HepG2 (cell line): ENCODE data around the gene FFAR2. TPM values are rescaled to one million over a fixed set of nuclear protein-coding genes. Genes with fewer than 3 reads are reported as not detected.
A peak's percentile ranks its signal among the peaks of the same experiment; 100 is the strongest.

Experiments used
- ATF7 ChIP-seq, 2 experiments: fragments of 450-650 bp in 1 of 2; sonication (generic) in 1 of 2; formaldehyde crosslinking in 1 of 2; IDR thresholded peaks; 2 replicates each; pipeline versions ENCODE4 v1.4.0 to v1.6.1; 2016 to 2020; ENCODE audit warnings: antibody characterized with exemption in 1 of 2, mild to moderate bottlenecking in 1 of 2, missing genetic modification reagents in 1 of 2
- HCFC1 ChIP-seq: fragments of 150-350 bp; IDR thresholded peaks from 2 replicates; pipeline ENCODE4 v1.6.1; 2014; ENCODE audit warnings: low read depth, low read length
- IKZF4 ChIP-seq: sonication (generic); formaldehyde crosslinking; IDR thresholded peaks from 2 replicates; pipeline ENCODE4 v1.5.1; 2020; ENCODE audit warnings: borderline replicate concordance, mild to moderate bottlenecking, low read depth, missing genetic modification reagents; ENCODE audit errors: not compliant biosample characterization
- KDM3A ChIP-seq: IDR thresholded peaks from 2 replicates; pipeline ENCODE4 v1.6.1; 2018; ENCODE audit warnings: low read depth, missing compliant biosample characterization
- KLF12 ChIP-seq: sonication (generic); formaldehyde crosslinking; IDR thresholded peaks from 2 replicates; pipeline ENCODE4 v1.4.0; 2020; ENCODE audit warnings: missing genetic modification reagents, borderline replicate concordance
- PAWR ChIP-seq: sonication (generic); formaldehyde crosslinking; IDR thresholded peaks from 2 replicates; pipeline ENCODE4 v1.4.0; 2020; ENCODE audit warnings: missing genetic modification reagents, mild to moderate bottlenecking, borderline replicate concordance
- TARDBP ChIP-seq: sonication (generic); formaldehyde crosslinking; IDR thresholded peaks from 2 replicates; pipeline ENCODE4 v1.8.0; 2022; ENCODE audit warnings: mild to moderate bottlenecking, missing genetic modification reagents
- TBP ChIP-seq: sonication (generic); formaldehyde crosslinking; IDR thresholded peaks from 2 replicates; pipeline ENCODE4 v1.5.0; 2020; ENCODE audit warnings: missing genetic modification reagents
- ZEB1 ChIP-seq: IDR thresholded peaks from 2 replicates; pipeline ENCODE4 v1.6.1; 2012; ENCODE audit warnings: mild to moderate bottlenecking, low read depth, inconsistent platforms; ENCODE audit not compliant: insufficient replicate concordance
- ZNF180 ChIP-seq: sonication (generic); formaldehyde crosslinking; IDR thresholded peaks from 2 replicates; pipeline ENCODE4 v1.4.0; 2020; ENCODE audit warnings: low read depth, missing genetic modification reagents, borderline replicate concordance
- ZNF274 ChIP-seq: sonication (generic); formaldehyde crosslinking; IDR thresholded peaks from 2 replicates; pipeline ENCODE4 v1.5.1; 2020; ENCODE audit warnings: mild to moderate bottlenecking, missing genetic modification reagents
- ZNF382 ChIP-seq: sonication (generic); formaldehyde crosslinking; IDR thresholded peaks from 2 replicates; pipeline ENCODE4 v1.5.0; 2020; ENCODE audit warnings: missing genetic modification reagents, mild to moderate bottlenecking, borderline replicate concordance
- ZNF737 ChIP-seq: sonication (generic); formaldehyde crosslinking; IDR thresholded peaks from 2 replicates; pipeline ENCODE4 v1.5.0; 2020; ENCODE audit warnings: missing genetic modification reagents, mild to moderate bottlenecking, borderline replicate concordance
- ZNF747 ChIP-seq: sonication (generic); formaldehyde crosslinking; IDR thresholded peaks from 2 replicates; pipeline ENCODE4 v1.8.1; 2023; ENCODE audit warnings: missing genetic modification reagents, mild to moderate bottlenecking, borderline replicate concordance
- ZNF775 ChIP-seq: sonication (generic); formaldehyde crosslinking; IDR thresholded peaks from 2 replicates; pipeline ENCODE4 v1.4.0; 2020; ENCODE audit warnings: missing genetic modification reagents, mild to moderate bottlenecking, moderate library complexity, borderline replicate concordance
- ZNF839 ChIP-seq: sonication (generic); formaldehyde crosslinking; IDR thresholded peaks from 2 replicates; pipeline ENCODE4 v1.4.0; 2020; ENCODE audit warnings: missing genetic modification reagents, mild to moderate bottlenecking, borderline replicate concordance
- polyA plus RNA-seq, 8 experiments: library from polyadenylated mRNA; depleted of rRNA in 3 of 8; stranded (reverse) in 7 of 8; unstranded in 1 of 8; fragments of >200 nt; fragmentation: Illumina TruSeq in 4 of 8; extraction: Trizol in 4 of 8; gene quantifications; 2 replicates each; pipeline versions ENCODE4 v1.2.1 to v1.2.3, GENCODE V29; 2011 to 2016; ENCODE audit warnings: low read depth in 4 of 8, missing spikeins in 1 of 8, mixed read lengths in 1 of 8; ENCODE audit not compliant: insufficient read depth in 1 of 8
- total RNA-seq, 5 experiments: library from RNA; depleted of rRNA; stranded (reverse); fragments of >200 nt; fragmentation: Illumina TruSeq; extraction: Trizol; gene quantifications; 2 replicates each; pipeline ENCODE4 v1.2.3, GENCODE V29; 2016; ENCODE audit warnings: low read depth in 1 of 5
- TF ChIP-seq, protein P1 (sequence below): sonication (generic); formaldehyde crosslinking; conservative IDR thresholded peaks from 2 replicates; pipeline ENCODE4 v1.4.0; 2020; ENCODE audit warnings: mild to moderate bottlenecking, missing genetic modification reagents, moderate library complexity
- TF ChIP-seq, protein P2 (sequence below): fragments of 450-650 bp; IDR thresholded peaks from 2 replicates; pipeline ENCODE4 v1.6.1; 2017
- TF ChIP-seq, protein P3 (sequence below): sonication (generic); formaldehyde crosslinking; IDR thresholded peaks from 2 replicates; pipeline ENCODE4 v1.4.0; 2020; ENCODE audit warnings: missing genetic modification reagents
- TF ChIP-seq, protein P4 (sequence below): sonication (generic); formaldehyde crosslinking; IDR thresholded peaks from 2 replicates; pipeline ENCODE4 v1.5.1; 2020; ENCODE audit warnings: missing genetic modification reagents, mild to moderate bottlenecking, borderline replicate concordance

FFAR2 gene
- total and polyA plus RNA-seq, 2 of the 13 experiments (the other 11 are each of a cell fraction or from before 2014, with no cell fraction given) = 0.12 TPM; not detected in 1

DNA sequence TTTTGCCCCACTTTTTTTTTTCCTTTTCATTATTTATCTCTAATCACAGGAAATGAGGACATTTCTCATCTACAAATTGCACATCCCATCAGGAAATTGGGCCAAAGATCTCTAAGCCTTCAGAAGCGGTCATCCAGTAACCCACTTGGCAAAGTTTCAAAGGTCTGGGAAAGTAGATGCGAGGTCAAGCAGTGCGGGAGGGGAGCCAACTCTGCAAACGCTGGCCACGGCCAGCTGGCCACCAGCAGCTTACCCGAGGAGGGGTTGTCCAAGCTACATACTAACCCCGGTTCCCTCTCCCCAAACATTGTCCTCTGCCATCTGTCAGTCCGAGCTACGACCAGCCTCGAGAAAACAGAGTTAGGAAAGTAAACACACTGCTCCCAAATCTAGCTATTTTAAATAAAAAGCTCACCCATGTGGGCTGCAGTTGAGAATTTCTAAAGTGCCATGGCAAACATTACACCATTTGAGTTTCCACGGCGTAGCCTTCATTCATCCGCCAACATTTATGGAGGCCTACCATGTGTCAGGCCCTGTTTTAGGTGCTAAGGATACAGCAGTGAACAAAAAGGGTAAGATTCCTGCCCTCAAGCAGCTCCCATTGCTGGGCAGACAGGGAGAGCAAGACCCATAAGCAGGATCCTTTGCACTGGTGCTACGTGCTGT is 11.5 kb downstream of the FFAR2 start (continued):
- TF ChIP-seq, protein P1, sequence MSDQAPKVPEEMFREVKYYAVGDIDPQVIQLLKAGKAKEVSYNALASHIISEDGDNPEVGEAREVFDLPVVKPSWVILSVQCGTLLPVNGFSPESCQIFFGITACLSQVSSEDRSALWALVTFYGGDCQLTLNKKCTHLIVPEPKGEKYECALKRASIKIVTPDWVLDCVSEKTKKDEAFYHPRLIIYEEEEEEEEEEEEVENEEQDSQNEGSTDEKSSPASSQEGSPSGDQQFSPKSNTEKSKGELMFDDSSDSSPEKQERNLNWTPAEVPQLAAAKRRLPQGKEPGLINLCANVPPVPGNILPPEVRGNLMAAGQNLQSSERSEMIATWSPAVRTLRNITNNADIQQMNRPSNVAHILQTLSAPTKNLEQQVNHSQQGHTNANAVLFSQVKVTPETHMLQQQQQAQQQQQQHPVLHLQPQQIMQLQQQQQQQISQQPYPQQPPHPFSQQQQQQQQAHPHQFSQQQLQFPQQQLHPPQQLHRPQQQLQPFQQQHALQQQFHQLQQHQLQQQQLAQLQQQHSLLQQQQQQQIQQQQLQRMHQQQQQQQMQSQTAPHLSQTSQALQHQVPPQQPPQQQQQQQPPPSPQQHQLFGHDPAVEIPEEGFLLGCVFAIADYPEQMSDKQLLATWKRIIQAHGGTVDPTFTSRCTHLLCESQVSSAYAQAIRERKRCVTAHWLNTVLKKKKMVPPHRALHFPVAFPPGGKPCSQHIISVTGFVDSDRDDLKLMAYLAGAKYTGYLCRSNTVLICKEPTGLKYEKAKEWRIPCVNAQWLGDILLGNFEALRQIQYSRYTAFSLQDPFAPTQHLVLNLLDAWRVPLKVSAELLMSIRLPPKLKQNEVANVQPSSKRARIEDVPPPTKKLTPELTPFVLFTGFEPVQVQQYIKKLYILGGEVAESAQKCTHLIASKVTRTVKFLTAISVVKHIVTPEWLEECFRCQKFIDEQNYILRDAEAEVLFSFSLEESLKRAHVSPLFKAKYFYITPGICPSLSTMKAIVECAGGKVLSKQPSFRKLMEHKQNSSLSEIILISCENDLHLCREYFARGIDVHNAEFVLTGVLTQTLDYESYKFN = peak; percentile 62
- no peak for TF ChIP-seq ZNF737 (CRISPR knock-in tag)
- no peak for TF ChIP-seq ZNF775 (CRISPR knock-in tag)
- TF ChIP-seq HCFC1 = no peak
- no peak for TF ChIP-seq PAWR (CRISPR knock-in tag)
- no peak for TF ChIP-seq ZNF382
- TF ChIP-seq TARDBP (CRISPR knock-in tag) = 0 out of 2 replicates have a peak, but pooled peaks have one; percentile 0
- TF ChIP-seq, protein P2, sequence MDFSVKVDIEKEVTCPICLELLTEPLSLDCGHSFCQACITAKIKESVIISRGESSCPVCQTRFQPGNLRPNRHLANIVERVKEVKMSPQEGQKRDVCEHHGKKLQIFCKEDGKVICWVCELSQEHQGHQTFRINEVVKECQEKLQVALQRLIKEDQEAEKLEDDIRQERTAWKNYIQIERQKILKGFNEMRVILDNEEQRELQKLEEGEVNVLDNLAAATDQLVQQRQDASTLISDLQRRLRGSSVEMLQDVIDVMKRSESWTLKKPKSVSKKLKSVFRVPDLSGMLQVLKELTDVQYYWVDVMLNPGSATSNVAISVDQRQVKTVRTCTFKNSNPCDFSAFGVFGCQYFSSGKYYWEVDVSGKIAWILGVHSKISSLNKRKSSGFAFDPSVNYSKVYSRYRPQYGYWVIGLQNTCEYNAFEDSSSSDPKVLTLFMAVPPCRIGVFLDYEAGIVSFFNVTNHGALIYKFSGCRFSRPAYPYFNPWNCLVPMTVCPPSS = no peak
- TF ChIP-seq ZNF747 (CRISPR knock-in tag) = no peak
- TF ChIP-seq, protein P3, sequence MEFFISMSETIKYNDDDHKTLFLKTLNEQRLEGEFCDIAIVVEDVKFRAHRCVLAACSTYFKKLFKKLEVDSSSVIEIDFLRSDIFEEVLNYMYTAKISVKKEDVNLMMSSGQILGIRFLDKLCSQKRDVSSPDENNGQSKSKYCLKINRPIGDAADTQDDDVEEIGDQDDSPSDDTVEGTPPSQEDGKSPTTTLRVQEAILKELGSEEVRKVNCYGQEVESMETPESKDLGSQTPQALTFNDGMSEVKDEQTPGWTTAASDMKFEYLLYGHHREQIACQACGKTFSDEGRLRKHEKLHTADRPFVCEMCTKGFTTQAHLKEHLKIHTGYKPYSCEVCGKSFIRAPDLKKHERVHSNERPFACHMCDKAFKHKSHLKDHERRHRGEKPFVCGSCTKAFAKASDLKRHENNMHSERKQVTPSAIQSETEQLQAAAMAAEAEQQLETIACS (CRISPR knock-in tag) = no peak
- TF ChIP-seq ZNF839 (CRISPR knock-in tag) = no peak
- TF ChIP-seq, protein P4, sequence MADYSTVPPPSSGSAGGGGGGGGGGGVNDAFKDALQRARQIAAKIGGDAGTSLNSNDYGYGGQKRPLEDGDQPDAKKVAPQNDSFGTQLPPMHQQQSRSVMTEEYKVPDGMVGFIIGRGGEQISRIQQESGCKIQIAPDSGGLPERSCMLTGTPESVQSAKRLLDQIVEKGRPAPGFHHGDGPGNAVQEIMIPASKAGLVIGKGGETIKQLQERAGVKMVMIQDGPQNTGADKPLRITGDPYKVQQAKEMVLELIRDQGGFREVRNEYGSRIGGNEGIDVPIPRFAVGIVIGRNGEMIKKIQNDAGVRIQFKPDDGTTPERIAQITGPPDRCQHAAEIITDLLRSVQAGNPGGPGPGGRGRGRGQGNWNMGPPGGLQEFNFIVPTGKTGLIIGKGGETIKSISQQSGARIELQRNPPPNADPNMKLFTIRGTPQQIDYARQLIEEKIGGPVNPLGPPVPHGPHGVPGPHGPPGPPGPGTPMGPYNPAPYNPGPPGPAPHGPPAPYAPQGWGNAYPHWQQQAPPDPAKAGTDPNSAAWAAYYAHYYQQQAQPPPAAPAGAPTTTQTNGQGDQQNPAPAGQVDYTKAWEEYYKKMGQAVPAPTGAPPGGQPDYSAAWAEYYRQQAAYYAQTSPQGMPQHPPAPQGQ (CRISPR knock-in tag) = no peak
- no peak for TF ChIP-seq KLF12 (CRISPR knock-in tag)
- no peak for TF ChIP-seq KDM3A (CRISPR knock-in tag)
- TF ChIP-seq ATF7 (IDR thresholded peaks at IDR 0.05) = no peak
- TF ChIP-seq ATF7 (CRISPR knock-in tag; IDR thresholded peaks at IDR 0.05) = no peak
- TF ChIP-seq ZEB1 = no peak
- no peak for TF ChIP-seq TBP
- TF ChIP-seq ZNF274 (CRISPR knock-in tag) = no peak
- TF ChIP-seq ZNF180 (CRISPR knock-in tag) = no peak
- no peak for TF ChIP-seq IKZF4 (CRISPR knock-in tag)
